MCF 10A (cell line): Measurements from ENCODE around the gene PPP2R2B. TPM values are rescaled to one million over a fixed set of nuclear protein-coding genes. Genes with fewer than 3 reads are reported as not detected.

ENCODE experiments used
- BruUV-seq: library from RNA; stranded (reverse); fragments of 400-500 nt; replicated peaks from 2 replicates; lab custom pipeline; 2021; lab: Mats Ljungman, UMichigan
- CTCF ChIA-PET: fragments of 300-600 bp; sonication (Branson Sonifier 250); formaldehyde crosslinking; extraction: SDS; loops from one replicate; lab custom pipeline; 2021; ENCODE audit warnings: antibody characterized with exemption, inconsistent platforms; lab: Yijun Ruan, JAX
- POLR2A ChIA-PET: fragments of 300-600, 350-650 bp; sonication (Branson Sonifier 250); formaldehyde crosslinking; extraction: SDS; loops from one replicate; lab custom pipeline; 2020; ENCODE audit warnings: antibody characterized with exemption, inconsistent platforms; lab: Yijun Ruan, JAX
- DNase-seq: peaks from one replicate; pipeline ENCODE4 v3.0.0-alpha.2; 2018; ENCODE audit not compliant: unreplicated experiment
- H3K27ac Mint-ChIP-seq: one replicate; pipeline ENCODE4 v1.8.0; 2022; ENCODE audit warnings: mild to moderate bottlenecking, low read depth, mixed read lengths; ENCODE audit not compliant: unreplicated experiment
- H3K27me3 Mint-ChIP-seq: one replicate; pipeline ENCODE4 v1.8.0; 2022; ENCODE audit warnings: mixed read lengths; ENCODE audit not compliant: insufficient read depth, unreplicated experiment
- H3K36me3 Mint-ChIP-seq: one replicate; pipeline ENCODE4 v1.8.0; 2022; ENCODE audit warnings: mild to moderate bottlenecking, moderate library complexity, mixed read lengths; ENCODE audit not compliant: insufficient read depth, unreplicated experiment
- H3K4me1 Mint-ChIP-seq: one replicate; pipeline ENCODE4 v1.8.0; 2022; ENCODE audit warnings: mixed read lengths; ENCODE audit not compliant: insufficient read depth, unreplicated experiment
- H3K4me3 Mint-ChIP-seq: one replicate; pipeline ENCODE4 v1.8.0; 2022; ENCODE audit warnings: mild to moderate bottlenecking, moderate library complexity, mixed read lengths; ENCODE audit not compliant: unreplicated experiment
- H3K9me3 Mint-ChIP-seq: one replicate; pipeline ENCODE4 v1.8.0; 2022; ENCODE audit warnings: mixed read lengths; ENCODE audit not compliant: unreplicated experiment
- CTCF ChIP-seq: fragments of 200-600 bp; IDR thresholded peaks from one replicate; pipeline ENCODE4 v1.8.0; 2022; ENCODE audit warnings: antibody characterized with exemption, mild to moderate bottlenecking; ENCODE audit not compliant: unreplicated experiment
- intact Hi-C: fragments of 100-400 bp; cut with micrococcal nuclease; formaldehyde crosslinking; loops from 2 replicates; pipeline ENCODE4 v1.14.1; 2022
- total RNA-seq: library from RNA; stranded (reverse); gene quantifications from 2 replicates; pipeline ENCODE4 v1.2.3, GENCODE V29; 2022

PPP2R2B gene
- total RNA-seq, 1 experiment from 2014 or later, result 0.54 TPM

GRCh38 chr5:146770980-146771379 lies 107.6 kb downstream of the PPP2R2B start:
- H3K36me3 Mint-ChIP-seq, result no peaks in the 10 kb centered on the region
- BruUV-seq, result no TSS peak
- no peak overlapping the region for H3K27ac Mint-ChIP-seq
- POLR2A ChIA-PET, result no interaction called here
- H3K9me3 Mint-ChIP-seq, result no peaks in the 10 kb centered on the region
- no peaks in the 10 kb centered on the region for H3K27me3 Mint-ChIP-seq
- CTCF ChIA-PET, result no interaction called here
- H3K4me1 Mint-ChIP-seq, result no peaks in the 10 kb centered on the region
- DNase-seq, result no peak
- no peak for TF ChIP-seq CTCF
- no peak overlapping the region for H3K4me3 Mint-ChIP-seq
- intact Hi-C loops, result no loop called here

DNA sequence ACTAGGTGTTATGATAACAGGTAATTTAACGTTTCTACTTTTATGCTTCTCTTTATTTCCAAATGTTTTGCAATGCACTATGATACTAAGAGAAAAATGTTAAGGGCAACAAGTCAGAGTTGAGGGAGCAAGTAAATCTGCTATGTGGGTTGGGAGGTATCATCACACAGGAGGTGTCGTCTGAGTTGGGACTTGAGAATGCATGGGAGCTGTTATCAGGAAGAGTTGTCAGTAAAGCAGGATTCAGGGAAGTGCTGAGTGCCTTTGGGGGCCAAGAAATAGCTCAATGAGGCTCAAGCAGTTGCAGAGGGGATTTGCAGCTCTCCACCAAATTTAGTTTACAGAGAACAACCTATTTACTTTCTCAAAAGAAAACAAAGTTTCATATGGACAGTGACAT lies 108.0 kb downstream of the PPP2R2B start:
- ChIA-PET POLR2A (no interaction called here), CTCF (no interaction called here)
- DNase-seq, result no peak
- BruUV-seq, result no TSS peak
- no peak for TF ChIP-seq CTCF
- H3K9me3 Mint-ChIP-seq, result no peaks in the 10 kb centered on the region
- no peaks in the 10 kb centered on the region for H3K4me1 Mint-ChIP-seq
- H3K27me3 Mint-ChIP-seq, result no peaks in the 10 kb centered on the region
- no peak overlapping the region for H3K27ac Mint-ChIP-seq
- intact Hi-C loops, result no loop called here
- no peak overlapping the region for H3K4me3 Mint-ChIP-seq
- H3K36me3 Mint-ChIP-seq, result no peaks in the 10 kb centered on the region

DNA sequence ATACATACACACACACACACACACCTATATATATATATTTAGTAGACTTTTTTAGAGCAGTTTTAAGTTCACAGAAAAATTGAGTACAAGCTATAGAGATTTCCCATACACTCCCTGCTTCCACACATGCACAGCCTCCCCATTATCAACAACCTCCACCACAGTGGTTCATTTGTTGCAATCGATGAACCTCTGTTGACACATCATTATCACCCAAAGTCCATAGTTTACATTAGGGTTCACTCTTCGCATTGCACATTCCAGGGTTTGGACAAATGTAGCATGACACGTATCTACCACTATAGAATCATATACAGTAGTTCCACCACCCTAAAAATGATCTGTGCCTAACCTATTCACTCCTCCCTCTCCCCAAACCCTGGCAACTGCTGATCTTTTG lies 111.0 kb downstream of the PPP2R2B start:
- Mint-ChIP-seq H3K27me3 (no peaks in the 10 kb centered on the region), H3K27ac (no peak overlapping the region), H3K36me3 (no peaks in the 10 kb centered on the region), H3K9me3 (no peaks in the 10 kb centered on the region), H3K4me3 (no peak overlapping the region), H3K4me1 (no peaks in the 10 kb centered on the region)
- TF ChIP-seq CTCF, result no peak
- CTCF ChIA-PET, result interaction anchor here (0.7 to 1.0 kb wide), 3 partner anchors 14 to 225 kb away, joined by 3 read pairs; no protein-coding TSS in a partner anchor
- POLR2A ChIA-PET, result no interaction called here
- intact Hi-C loops, result no loop called here
- no peak for DNase-seq
- no TSS peak for BruUV-seq

- TF ChIP-seq CTCF, result no peak
- ChIA-PET CTCF (interaction anchor here (1.3 kb wide), 1 partner anchor 10 kb away, joined by 5 read pairs; no protein-coding TSS in a partner anchor), POLR2A (no interaction called here)
- Mint-ChIP-seq H3K4me1 (no peaks in the 10 kb centered on the region), H3K27me3 (no peaks in the 10 kb centered on the region), H3K4me3 (no peak overlapping the region), H3K27ac (no peak overlapping the region), H3K9me3 (no peaks in the 10 kb centered on the region), H3K36me3 (no peaks in the 10 kb centered on the region)
- intact Hi-C loops, result no loop called here
- DNase-seq, result no peak
- no TSS peak for BruUV-seq
Observed at GRCh38 chr5:146766013-146766412, 112.5 kb downstream of the PPP2R2B start.
